Thyroid gland (tissue), 4 donors: ENCODE measurements around the gene RPTOR.

Experiments used
- CTCF ChIP-seq, 6 experiments: fragments of 200-600 bp in 3 of 6; fragments of 450-650 bp in 3 of 6; sonication (generic) in 3 of 6; IDR thresholded peaks; one replicate each; pipeline ENCODE4 v1.5.1; 2016 to 2019; ENCODE audit warnings: antibody characterized with exemption in 6 of 6, mild to moderate bottlenecking in 2 of 6, inconsistent platforms in 1 of 6, moderate library complexity in 1 of 6
- POLR2A ChIP-seq, 2 donors: fragments of 450-650 bp; IDR thresholded peaks; one replicate each; pipeline ENCODE4 v1.6.1; 2017; ENCODE audit warnings: antibody characterized with exemption in 2 of 2, mild to moderate bottlenecking in 2 of 2, moderate library complexity in 1 of 2

- TF ChIP-seq CTCF (IDR thresholded peaks at IDR 0.05) (no peak), POLR2A (IDR thresholded peaks at IDR 0.05) (no peak)
Measured at GRCh38 chr17:80789356-80789902, 244.8 kb downstream of the RPTOR start.
